ENCODE measurements around the gene ADM.
A peak's percentile ranks its signal among the peaks of the same experiment; 100 is the strongest.

ADM gene

GRCh38 chr11:10349806-10350205 lies 44.9 kb downstream of the ADM start:
- Histone ChIP-seq H3K4me1 (ENCODE audit: control insufficient read depth in 1 of 2, insufficient read depth in 2 of 2, low read length in 2 of 2) (peaks cover 6 to 12% of the 10 kb centered on the region in 2 donors), H3K27me3 (ENCODE audit: low read depth, low read length) (no peaks in the 10 kb centered on the region), H3K27ac (ENCODE audit: low read length) (no peak overlapping the region), H3K4me3 (ENCODE audit: low read depth in 1 of 2, low read length in 2 of 2) (no peak overlapping the region), H3K36me3 (ENCODE audit: control insufficient read depth in 1 of 2, insufficient read depth in 2 of 2, low read length in 2 of 2) (no peaks in the 10 kb centered on the region), H3K9me3 (ENCODE audit: control insufficient read depth in 1 of 2, low read length in 2 of 2) (no peaks in the 10 kb centered on the region)

DNA sequence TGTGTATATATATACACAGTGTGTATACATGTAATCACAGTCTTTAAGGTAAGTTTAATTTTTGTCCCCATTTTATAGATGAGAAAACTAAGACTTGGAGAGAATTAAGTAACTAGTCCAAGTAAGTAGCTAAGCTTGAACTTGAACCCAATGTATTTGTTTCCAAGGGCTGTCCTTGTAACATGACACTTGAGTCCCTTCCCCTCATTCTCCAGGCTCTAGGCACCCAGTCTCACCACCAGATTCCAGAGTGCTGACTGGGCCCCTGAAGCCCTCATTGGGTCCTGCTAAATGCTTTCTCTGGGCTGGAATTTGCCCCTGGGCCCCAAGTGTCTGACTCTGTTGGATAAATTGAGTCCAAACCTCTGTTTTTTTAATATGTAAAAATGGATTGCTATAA lies 45.5 kb downstream of the ADM start:
- H3K4me1 ChIP-seq (ENCODE audit: control insufficient read depth in 1 of 2, insufficient read depth in 2 of 2, low read length in 2 of 2), result peaks cover 6 to 12% of the 10 kb centered on the region in 2 donors
- H3K36me3 ChIP-seq (ENCODE audit: control insufficient read depth in 1 of 2, insufficient read depth in 2 of 2, low read length in 2 of 2), result no peaks in the 10 kb centered on the region
- H3K9me3 ChIP-seq (ENCODE audit: control insufficient read depth in 1 of 2, low read length in 2 of 2), result no peaks in the 10 kb centered on the region
- H3K27ac ChIP-seq (ENCODE audit: low read length), result no peak overlapping the region
- no peaks in the 10 kb centered on the region for H3K27me3 ChIP-seq (ENCODE audit: low read depth, low read length)
- no peak overlapping the region for H3K4me3 ChIP-seq (ENCODE audit: low read depth in 1 of 2, low read length in 2 of 2)

DNA sequence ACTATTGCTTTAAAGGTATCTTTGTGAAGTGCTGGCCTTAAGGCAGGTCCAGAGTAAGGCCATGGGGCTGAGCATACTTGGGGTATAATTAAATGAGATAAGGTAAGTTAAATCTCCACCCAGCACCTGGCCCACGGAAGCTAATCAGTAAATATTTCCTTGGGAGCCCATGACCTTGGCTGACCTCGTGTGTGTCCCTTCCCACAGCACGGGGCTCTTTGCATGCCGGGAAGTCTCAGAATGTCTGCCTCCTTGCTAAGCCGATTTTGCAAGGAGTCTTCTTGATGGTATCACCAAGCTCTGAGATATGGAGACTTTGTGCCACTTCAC lies 46.5 kb downstream of the ADM start:
- Histone ChIP-seq H3K27ac (ENCODE audit: low read length) (peak overlapping the region; percentile 46), H3K4me3 (ENCODE audit: low read depth in 1 of 2, low read length in 2 of 2) (no peak overlapping the region)

GRCh38 chr11:10351765-10352641 lies 47.1 kb downstream of the ADM start:
- Histone ChIP-seq H3K27ac (ENCODE audit: low read length) (peak overlapping the region; percentile 46), H3K4me3 (ENCODE audit: low read depth in 1 of 2, low read length in 2 of 2) (no peak overlapping the region), H3K27me3 (ENCODE audit: low read depth, low read length) (no peaks in the 10 kb centered on the region), H3K4me1 (ENCODE audit: control insufficient read depth in 1 of 2, insufficient read depth in 2 of 2, low read length in 2 of 2) (peaks cover 6 to 12% of the 10 kb centered on the region in 2 donors), H3K9me3 (ENCODE audit: control insufficient read depth in 1 of 2, low read length in 2 of 2) (no peaks in the 10 kb centered on the region), H3K36me3 (ENCODE audit: control insufficient read depth in 1 of 2, insufficient read depth in 2 of 2, low read length in 2 of 2) (no peaks in the 10 kb centered on the region)

More for the DNA sequence above, 46.5 kb downstream of the ADM start:
- no peaks in the 10 kb centered on the region for H3K36me3 ChIP-seq (ENCODE audit: control insufficient read depth in 1 of 2, insufficient read depth in 2 of 2, low read length in 2 of 2)
- no peaks in the 10 kb centered on the region for H3K9me3 ChIP-seq (ENCODE audit: control insufficient read depth in 1 of 2, low read length in 2 of 2)
- H3K4me1 ChIP-seq (ENCODE audit: control insufficient read depth in 1 of 2, insufficient read depth in 2 of 2, low read length in 2 of 2), result peaks cover 6 to 12% of the 10 kb centered on the region in 2 donors
- H3K27me3 ChIP-seq (ENCODE audit: low read depth, low read length), result no peaks in the 10 kb centered on the region

DNA sequence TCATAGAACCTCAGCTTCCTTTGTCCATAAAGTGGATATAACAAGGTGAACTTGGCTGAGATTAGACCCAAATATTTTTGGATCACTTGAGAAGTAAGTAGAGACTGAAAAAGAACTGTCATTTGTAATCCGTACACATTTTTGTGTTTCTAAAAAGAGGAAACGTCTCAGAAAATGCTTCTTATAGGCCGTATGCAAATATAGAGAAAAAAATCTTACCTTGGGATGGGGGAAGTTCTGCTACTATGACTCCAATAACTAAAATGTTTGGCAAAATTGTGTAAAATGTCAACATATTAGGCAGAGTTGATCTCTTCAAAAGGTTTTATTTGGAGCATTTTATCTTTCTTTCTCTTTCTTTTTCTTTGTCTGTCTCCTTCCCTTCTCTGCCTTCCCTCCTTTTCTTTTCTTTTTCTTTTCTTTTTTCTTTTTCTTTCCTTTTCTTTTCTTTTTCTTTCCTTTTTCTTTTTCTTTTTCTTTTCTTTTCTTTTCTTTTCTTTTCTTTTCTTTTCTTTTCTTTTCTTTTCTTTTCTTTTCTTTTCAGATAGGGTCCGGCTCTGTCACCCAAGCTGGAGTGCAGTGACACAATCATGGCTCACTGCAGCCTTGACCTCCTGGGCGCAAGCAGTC lies 48.2 kb downstream of the ADM start:
- H3K4me3 ChIP-seq (ENCODE audit: low read depth in 1 of 2, low read length in 2 of 2), result no peak overlapping the region
- H3K27ac ChIP-seq (ENCODE audit: low read length), result no peak overlapping the region
- no peaks in the 10 kb centered on the region for H3K36me3 ChIP-seq (ENCODE audit: control insufficient read depth in 1 of 2, insufficient read depth in 2 of 2, low read length in 2 of 2)
- peaks cover 6 to 12% of the 10 kb centered on the region in 2 donors for H3K4me1 ChIP-seq (ENCODE audit: control insufficient read depth in 1 of 2, insufficient read depth in 2 of 2, low read length in 2 of 2)
- no peaks in the 10 kb centered on the region for H3K27me3 ChIP-seq (ENCODE audit: low read depth, low read length)
- H3K9me3 ChIP-seq (ENCODE audit: control insufficient read depth in 1 of 2, low read length in 2 of 2), result no peaks in the 10 kb centered on the region

GRCh38 chr11:10354389-10354788 lies 49.5 kb downstream of the ADM start:
- Histone ChIP-seq H3K36me3 (ENCODE audit: control insufficient read depth in 1 of 2, insufficient read depth in 2 of 2, low read length in 2 of 2) (no peaks in the 10 kb centered on the region), H3K9me3 (ENCODE audit: control insufficient read depth in 1 of 2, low read length in 2 of 2) (no peaks in the 10 kb centered on the region), H3K27ac (ENCODE audit: low read length) (no peak overlapping the region), H3K4me3 (ENCODE audit: low read depth in 1 of 2, low read length in 2 of 2) (no peak overlapping the region), H3K4me1 (ENCODE audit: control insufficient read depth in 1 of 2, insufficient read depth in 2 of 2, low read length in 2 of 2) (peaks cover 6 to 12% of the 10 kb centered on the region in 2 donors), H3K27me3 (ENCODE audit: low read depth, low read length) (no peaks in the 10 kb centered on the region)

DNA sequence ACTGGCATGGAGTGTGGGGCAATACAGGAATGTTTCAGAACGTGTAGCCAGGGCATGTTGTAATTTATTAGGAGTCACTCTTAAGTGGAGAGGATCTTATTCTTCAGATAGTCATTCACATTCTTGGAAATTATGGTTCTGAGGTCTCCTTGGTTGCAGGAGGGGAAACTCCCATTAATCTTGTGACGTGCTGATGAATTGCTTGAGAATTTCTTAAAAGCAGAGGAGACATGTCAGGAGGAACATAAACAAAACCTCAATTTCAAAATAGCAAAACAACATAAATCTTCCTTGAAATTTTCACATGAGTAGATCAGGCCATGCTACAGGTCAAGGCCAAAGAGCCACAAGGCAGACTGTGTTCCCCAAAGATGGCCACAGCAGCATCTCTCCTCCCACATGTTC lies 50.4 kb downstream of the ADM start:
- peaks cover 6 to 12% of the 10 kb centered on the region in 2 donors for H3K4me1 ChIP-seq (ENCODE audit: control insufficient read depth in 1 of 2, insufficient read depth in 2 of 2, low read length in 2 of 2)
- H3K9me3 ChIP-seq (ENCODE audit: control insufficient read depth in 1 of 2, low read length in 2 of 2), result no peaks in the 10 kb centered on the region
- H3K27ac ChIP-seq (ENCODE audit: low read length), result no peak overlapping the region
- no peaks in the 10 kb centered on the region for H3K27me3 ChIP-seq (ENCODE audit: low read depth, low read length)
- H3K36me3 ChIP-seq (ENCODE audit: control insufficient read depth in 1 of 2, insufficient read depth in 2 of 2, low read length in 2 of 2), result no peaks in the 10 kb centered on the region
- no peak overlapping the region for H3K4me3 ChIP-seq (ENCODE audit: low read depth in 1 of 2, low read length in 2 of 2)

DNA sequence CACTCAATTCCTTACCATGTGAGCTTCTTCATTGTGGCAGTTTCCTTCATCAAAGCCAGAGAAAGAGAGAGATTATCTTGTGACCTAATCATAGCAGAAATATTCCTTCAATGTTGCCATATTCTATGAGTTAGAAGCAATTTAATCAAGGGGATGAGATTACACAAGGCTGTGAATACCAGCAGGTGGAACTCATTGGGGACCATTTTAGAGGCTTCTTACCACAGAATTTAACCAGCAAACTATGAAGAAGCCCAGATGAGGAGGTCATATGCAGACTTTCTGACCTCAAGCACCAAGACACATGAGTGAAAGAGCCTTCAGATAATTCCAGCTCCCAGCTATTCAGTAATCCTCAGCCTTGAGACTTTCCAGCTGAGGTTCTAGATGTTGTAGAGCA lies 51.3 kb downstream of the ADM start:
- no peaks in the 10 kb centered on the region for H3K36me3 ChIP-seq (ENCODE audit: control insufficient read depth in 1 of 2, insufficient read depth in 2 of 2, low read length in 2 of 2)
- H3K27me3 ChIP-seq (ENCODE audit: low read depth, low read length), result no peaks in the 10 kb centered on the region
- no peak overlapping the region for H3K4me3 ChIP-seq (ENCODE audit: low read depth in 1 of 2, low read length in 2 of 2)
- no peak overlapping the region for H3K27ac ChIP-seq (ENCODE audit: low read length)
- H3K9me3 ChIP-seq (ENCODE audit: control insufficient read depth in 1 of 2, low read length in 2 of 2), result no peaks in the 10 kb centered on the region
- H3K4me1 ChIP-seq (ENCODE audit: control insufficient read depth in 1 of 2, insufficient read depth in 2 of 2, low read length in 2 of 2), result peaks cover 6 to 12% of the 10 kb centered on the region in 2 donors
